Gastrocnemius medialis (tissue), 4 donors: ENCODE measurements around the gene OLFML3. TPM values are rescaled to one million over a fixed set of nuclear protein-coding genes. Genes with fewer than 3 reads are reported as not detected.

ENCODE experiments used
- ATAC-seq, 2 donors: fragments of 150-250 bp; one replicate each; pipeline ENCODE4 v1.9.1; 2016
- DNase-seq, 2 donors: peaks; one replicate each; pipeline ENCODE4 v3.0.0-alpha.2; 2019
- H3K27ac ChIP-seq, 4 donors: fragments of 200-600 bp; sonication (generic); 1 replicate in 1 of 4; 2 replicates in 3 of 4; pipeline ENCODE4 v1.5.1; 2016 to 2018; ENCODE audit warnings: mild to moderate bottlenecking in 2 of 4, moderate library complexity in 1 of 4
- H3K27me3 ChIP-seq, 3 donors: fragments of 200-600 bp; sonication (generic) in 2 of 3; 1 replicate in 1 of 3; 2 replicates in 2 of 3; pipeline versions ENCODE4 v1.5.1 to v1.6.0; 2016 to 2019; ENCODE audit warnings: mild to moderate bottlenecking in 1 of 3, moderate library complexity in 1 of 3
- H3K36me3 ChIP-seq, 2 donors: fragments of 200-600 bp; sonication (generic) in 1 of 2; one replicate each; pipeline ENCODE4 v1.5.1; 2017 to 2018
- H3K4me1 ChIP-seq, 2 donors: fragments of 200-600 bp; sonication (generic) in 1 of 2; one replicate each; pipeline ENCODE4 v1.5.1; 2016 to 2017; ENCODE audit warnings: mild to moderate bottlenecking in 2 of 2
- H3K4me3 ChIP-seq, 4 donors: fragments of 200-600 bp; sonication (generic) in 3 of 4; 1 replicate in 1 of 4; 2 replicates in 3 of 4; pipeline ENCODE4 v1.5.1; 2016 to 2019; ENCODE audit warnings: mild to moderate bottlenecking in 2 of 4
- H3K9me3 ChIP-seq, 3 donors: fragments of 200-600 bp; sonication (generic) in 2 of 3; 1 replicate in 1 of 3; 2 replicates in 2 of 3; pipeline ENCODE4 v1.5.1; 2016 to 2019
- CTCF ChIP-seq, 5 experiments: fragments of 450-650 bp in 3 of 5; fragments of 200-600 bp in 2 of 5; sonication (generic) in 2 of 5; IDR thresholded peaks in 4 of 5; conservative IDR thresholded peaks in 1 of 5; 1 replicate in 4 of 5; 2 replicates in 1 of 5; pipeline ENCODE4 v1.5.1; 2016 to 2019; ENCODE audit warnings: antibody characterized with exemption in 5 of 5, mild to moderate bottlenecking in 3 of 5, moderate library complexity in 3 of 5
- POLR2A ChIP-seq, 2 donors: fragments of 450-650 bp; IDR thresholded peaks; one replicate each; pipeline ENCODE4 v1.6.1; 2017; ENCODE audit warnings: antibody characterized with exemption in 2 of 2, mild to moderate bottlenecking in 2 of 2, moderate library complexity in 2 of 2
- in situ Hi-C, 4 donors: fragments of 200-750 bp; cut with MboI; loops; one replicate each; pipeline versions ENCODE4 v1.15.0 to v1.8.0; 2017; ENCODE audit warnings: low sequenced_read_pairs in 4 of 4
- intact Hi-C: fragments of 100-400 bp; cut with DNase I; formaldehyde crosslinking; loops from one replicate; pipeline ENCODE4 v1.15.1; 2023; ENCODE audit warnings: low total_unique reads
- total RNA-seq, 4 donors: library from RNA; depleted of rRNA; stranded (reverse); fragments of >200 nt; gene quantifications; one replicate each; pipeline versions ENCODE4 v1.1.0 to v1.2.3, GENCODE V29; 2016

The OLFML3 gene
- total RNA-seq, 4 donors from 2014 or later = 5.9 to 17.1 (median 14.0) TPM

- H3K36me3 ChIP-seq = no peaks in the 10 kb centered on the region
- intact Hi-C loops (no loop called here), in situ Hi-C loops (no loop called here)
- H3K4me3 ChIP-seq = no peak overlapping the region
- no peak for DNase-seq
- H3K9me3 ChIP-seq = no peaks in the 10 kb centered on the region
- no peak overlapping the region for H3K27ac ChIP-seq
- H3K27me3 ChIP-seq = no peaks in the 10 kb centered on the region
- TF ChIP-seq POLR2A (IDR thresholded peaks at IDR 0.05) (no peak), CTCF (IDR thresholded peaks at IDR 0.05 in 4 of 5, conservative IDR thresholded peaks at IDR 0.05 in 1 of 5) (no peak)
- no peak for ATAC-seq
- no peaks in the 10 kb centered on the region for H3K4me1 ChIP-seq
Observed at GRCh38 chr1:114008480-114008941, 29.2 kb downstream of the OLFML3 start.

DNA sequence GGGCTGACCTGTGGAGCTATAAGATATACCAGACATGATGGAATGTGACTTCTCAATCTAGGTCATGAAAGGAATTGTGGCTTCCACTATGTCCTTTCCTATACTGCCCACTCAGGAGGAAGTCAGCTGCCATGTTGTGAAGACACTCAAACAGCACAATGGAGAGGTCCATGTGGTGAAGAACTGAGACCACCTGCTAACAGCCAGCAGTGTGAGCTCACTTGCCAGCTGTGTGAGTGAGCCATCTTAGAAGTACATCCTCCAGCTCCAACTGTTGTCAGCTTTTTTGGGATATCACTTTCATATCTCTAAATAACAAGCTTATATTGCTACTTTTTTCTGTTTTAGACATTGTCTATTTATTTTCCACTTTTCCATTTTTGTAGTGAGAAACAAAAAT lies 29.7 kb downstream of the OLFML3 start:
- ATAC-seq = no peak
- H3K27ac ChIP-seq = no peak overlapping the region
- in situ Hi-C loops = no loop called here
- H3K27me3 ChIP-seq = no peaks in the 10 kb centered on the region
- H3K4me1 ChIP-seq = no peaks in the 10 kb centered on the region
- H3K9me3 ChIP-seq = no peaks in the 10 kb centered on the region
- no peaks in the 10 kb centered on the region for H3K36me3 ChIP-seq
- TF ChIP-seq CTCF (IDR thresholded peaks at IDR 0.05 in 4 of 5, conservative IDR thresholded peaks at IDR 0.05 in 1 of 5) (no peak), POLR2A (IDR thresholded peaks at IDR 0.05) (no peak)
- intact Hi-C loops = no loop called here
- H3K4me3 ChIP-seq = no peak overlapping the region
- no peak for DNase-seq

DNA sequence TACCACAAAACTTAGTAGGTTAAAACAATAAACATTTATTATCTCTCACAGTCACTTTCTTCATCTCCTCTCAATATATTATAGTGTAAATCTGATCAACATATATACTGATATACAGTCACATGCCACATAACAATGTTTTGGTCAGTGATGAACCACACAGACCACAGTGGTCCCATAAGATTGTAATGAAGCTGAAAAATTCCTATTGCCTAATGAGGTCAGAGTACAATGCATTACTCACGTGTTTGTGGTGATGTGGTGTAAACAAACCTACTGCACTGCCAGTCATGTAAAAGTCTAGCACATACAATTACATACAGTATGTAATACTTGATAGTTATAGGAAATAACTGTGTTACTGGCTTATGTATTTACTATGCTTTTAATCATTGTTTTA lies 30.1 kb downstream of the OLFML3 start:
- H3K9me3 ChIP-seq = no peaks in the 10 kb centered on the region
- H3K27me3 ChIP-seq = no peaks in the 10 kb centered on the region
- no peak for DNase-seq
- H3K27ac ChIP-seq = no peak overlapping the region
- TF ChIP-seq CTCF (IDR thresholded peaks at IDR 0.05 in 4 of 5, conservative IDR thresholded peaks at IDR 0.05 in 1 of 5) (no peak), POLR2A (IDR thresholded peaks at IDR 0.05) (no peak)
- no peaks in the 10 kb centered on the region for H3K4me1 ChIP-seq
- no peak for ATAC-seq
- no peak overlapping the region for H3K4me3 ChIP-seq
- in situ Hi-C loops (no loop called here), intact Hi-C loops (no loop called here)
- no peaks in the 10 kb centered on the region for H3K36me3 ChIP-seq

DNA sequence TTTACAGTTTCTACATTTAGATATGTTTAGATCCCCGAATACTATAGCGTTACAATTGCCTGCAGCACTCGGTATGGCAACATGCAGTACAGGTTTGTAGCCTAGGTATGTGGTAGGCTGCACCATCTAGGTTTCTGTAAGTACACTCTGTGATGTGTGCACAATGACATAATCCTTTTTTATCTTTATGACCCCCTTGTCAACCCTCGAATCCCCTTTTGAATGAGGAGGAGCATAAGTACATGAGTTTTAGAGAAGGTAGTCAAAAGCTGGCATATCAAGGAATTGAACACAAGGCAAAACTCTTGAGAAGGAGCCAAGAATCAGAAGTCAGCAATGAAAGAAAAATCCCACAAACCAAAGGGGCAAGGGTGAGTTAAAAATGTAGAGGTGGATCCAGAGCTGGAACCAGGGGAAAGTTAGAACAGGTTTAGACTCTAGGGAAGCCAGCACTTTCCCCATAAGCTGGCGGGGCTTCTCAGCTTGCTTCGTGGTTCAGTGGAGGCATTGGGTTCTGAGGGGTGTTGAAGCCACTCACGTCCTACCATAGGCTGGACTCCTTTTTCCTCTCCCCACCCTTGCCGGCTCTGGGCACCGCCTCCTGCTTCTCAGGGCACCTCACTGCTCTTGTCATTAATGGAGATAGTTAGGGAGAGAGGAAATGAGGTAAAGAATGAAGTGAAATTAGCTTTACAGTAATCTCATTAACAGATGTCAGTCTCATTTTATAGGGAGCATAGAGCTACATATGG lies 31.3 kb downstream of the OLFML3 start:
- DNase-seq = no peak

More for the DNA sequence above, 31.3 kb downstream of the OLFML3 start:
- Histone ChIP-seq H3K27ac (no peak overlapping the region), H3K27me3 (no peaks in the 10 kb centered on the region), H3K9me3 (no peaks in the 10 kb centered on the region), H3K4me3 (no peak overlapping the region), H3K36me3 (no peaks in the 10 kb centered on the region), H3K4me1 (no peaks in the 10 kb centered on the region)
- in situ Hi-C loops (no loop called here), intact Hi-C loops (no loop called here)
- ATAC-seq = no peak
- TF ChIP-seq CTCF (IDR thresholded peaks at IDR 0.05 in 4 of 5, conservative IDR thresholded peaks at IDR 0.05 in 1 of 5) (no peak), POLR2A (IDR thresholded peaks at IDR 0.05) (no peak)
